HUES48 (cell line): ENCODE measurements around the gene KCNJ9.

Experiments
- H3K27ac ChIP-seq: one replicate; pipeline ENCODE4 v1.7.0; 2013; ENCODE audit warnings: low read depth, low read length, inconsistent platforms
- H3K27me3 ChIP-seq: 2 replicates; pipeline ENCODE4 v1.6.1; 2013; ENCODE audit warnings: mild to moderate bottlenecking, low read length; ENCODE audit not compliant: control insufficient read depth, insufficient read depth
- H3K36me3 ChIP-seq: 2 replicates; pipeline ENCODE4 v1.6.1; 2013; ENCODE audit warnings: low read length; ENCODE audit not compliant: control insufficient read depth, insufficient read depth
- H3K4me1 ChIP-seq: 2 replicates; pipeline ENCODE4 v1.6.1; 2013; ENCODE audit warnings: mild to moderate bottlenecking, low read length; ENCODE audit not compliant: control insufficient read depth, insufficient read depth
- H3K4me3 ChIP-seq: 2 replicates; pipeline ENCODE4 v1.5.1; 2013; ENCODE audit warnings: mild to moderate bottlenecking, low read depth, low read length
- H3K9ac ChIP-seq: 2 replicates; pipeline ENCODE4 v1.6.1; 2013; ENCODE audit warnings: mild to moderate bottlenecking, low read depth, low read length, moderate library complexity
- H3K9me3 ChIP-seq: 2 replicates; pipeline ENCODE4 v1.6.1; 2013; ENCODE audit warnings: low read length; ENCODE audit not compliant: control insufficient read depth, insufficient read depth

The KCNJ9 gene

DNA sequence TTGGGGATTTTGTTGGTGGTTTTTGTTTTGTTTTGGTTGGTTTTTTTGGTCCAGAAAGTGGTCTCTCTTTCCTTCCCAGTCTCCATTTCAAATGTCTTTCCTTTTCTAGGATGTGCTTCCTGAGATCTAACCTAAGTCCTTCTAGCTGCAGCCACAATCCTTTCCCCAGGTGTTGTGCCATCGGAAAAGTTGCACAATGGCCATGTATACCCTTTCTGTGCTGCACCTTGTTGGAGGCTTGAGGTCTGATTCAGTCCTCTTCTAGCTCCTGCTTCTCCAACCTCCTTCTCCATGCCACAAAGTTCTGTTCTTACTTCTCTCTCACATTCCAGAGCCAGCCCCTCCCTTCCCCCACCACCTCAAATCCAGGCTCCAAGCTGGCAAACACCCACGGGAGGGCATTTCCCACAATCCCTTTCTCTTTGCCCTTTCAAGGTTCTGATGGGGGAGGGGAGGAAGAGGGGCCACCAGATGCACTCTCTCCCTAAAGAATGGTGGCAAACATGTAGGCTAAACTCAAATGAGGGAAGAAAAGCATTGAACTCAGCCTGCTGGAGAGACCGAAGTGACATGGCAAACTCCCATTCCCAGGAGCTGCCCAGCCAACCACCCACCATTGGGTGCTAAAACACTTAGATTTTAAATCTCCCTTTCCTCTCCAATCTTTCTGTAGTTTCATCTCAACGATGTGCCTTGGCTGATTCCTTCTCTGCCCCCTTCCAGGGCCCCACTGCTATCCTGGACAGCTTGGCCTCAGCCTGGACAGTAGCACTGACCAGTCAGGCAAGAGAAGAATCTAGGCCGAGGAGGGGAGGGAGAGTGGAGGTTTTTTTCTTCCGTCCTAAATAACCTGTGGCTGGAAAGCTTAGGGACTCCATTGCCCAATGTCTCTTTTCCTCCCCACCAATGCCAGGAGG is 14.3 kb upstream of the KCNJ9 start:
- Histone ChIP-seq H3K4me1 (peaks cover 17% of the 10 kb centered on the region), H3K9ac (no peak overlapping the region), H3K27me3 (peaks cover 40% of the 10 kb centered on the region), H3K36me3 (no peaks in the 10 kb centered on the region), H3K9me3 (no peaks in the 10 kb centered on the region), H3K4me3 (no peak overlapping the region), H3K27ac (no peak overlapping the region)

GRCh38 chr1:160068225-160068624 is 13.1 kb upstream of the KCNJ9 start:
- Histone ChIP-seq H3K4me3 (no peak overlapping the region), H3K36me3 (no peaks in the 10 kb centered on the region), H3K27ac (no peak overlapping the region), H3K4me1 (peaks cover 12% of the 10 kb centered on the region), H3K27me3 (peaks cover 44% of the 10 kb centered on the region), H3K9ac (no peak overlapping the region), H3K9me3 (no peaks in the 10 kb centered on the region)

DNA sequence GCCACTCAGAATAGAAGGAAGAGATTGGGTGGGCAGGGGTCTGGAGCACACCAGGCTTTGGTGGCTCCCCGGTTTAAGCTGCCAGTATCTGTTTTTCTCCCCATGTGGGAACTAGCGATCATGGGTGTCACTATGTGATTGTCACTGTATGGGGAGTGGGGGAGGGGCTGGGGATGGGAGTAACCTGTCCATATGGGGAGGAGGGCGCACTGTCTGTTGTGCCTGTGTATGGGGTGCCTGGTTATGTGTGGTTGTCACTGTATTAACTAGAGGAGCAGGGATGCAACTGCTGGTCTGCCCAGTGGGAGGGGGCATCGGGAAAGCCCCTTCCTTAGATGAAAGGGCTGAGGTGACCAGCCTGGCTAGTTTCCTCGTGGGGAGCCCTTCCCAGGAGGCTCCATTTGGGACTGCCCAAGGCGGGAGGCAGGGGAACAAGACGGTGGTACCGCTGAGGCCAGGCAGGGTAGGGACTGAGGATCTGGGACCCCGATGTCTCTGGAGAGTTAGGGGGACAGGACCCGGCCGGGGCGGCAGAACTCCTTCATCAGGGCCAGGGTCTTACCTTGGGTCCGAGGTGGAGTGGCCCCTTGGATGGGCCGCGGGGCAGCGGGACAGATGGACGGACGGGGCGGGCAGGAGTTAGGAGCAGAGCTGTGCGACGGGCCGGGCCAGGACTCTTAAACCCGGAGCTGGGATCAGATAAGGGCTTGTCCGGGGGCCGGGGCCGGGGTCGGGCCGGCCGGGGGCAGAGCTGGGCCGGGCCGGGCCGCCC is 11.7 kb upstream of the KCNJ9 start, which contains the start of gene KCNJ10:
Gene KCNJ10 (minus strand): TSS at position 701 of the 772 bp plus-strand sequence. CDS start 27,628 bp downstream, outside the sequence.
- Histone ChIP-seq H3K9ac (no peak within 1 kb of the TSS), H3K27ac (no peak within 1 kb of the TSS), H3K4me3 (peak within 1 kb of the TSS; percentile 90)

GRCh38 chr1:160070243-160071163 is 10.8 kb upstream of the KCNJ9 start:
- peaks cover 12% of the 10 kb centered on the region for H3K4me1 ChIP-seq
- H3K36me3 ChIP-seq, result no peaks in the 10 kb centered on the region
- no peak overlapping the region for H3K9ac ChIP-seq
- H3K27me3 ChIP-seq, result peaks cover 48% of the 10 kb centered on the region
- H3K27ac ChIP-seq, result no peak overlapping the region
- H3K9me3 ChIP-seq, result no peaks in the 10 kb centered on the region
- H3K4me3 ChIP-seq, result peak overlapping the region; percentile 90

More for the DNA sequence above, 11.7 kb upstream of the KCNJ9 start, which contains the start of gene KCNJ10:
- Histone ChIP-seq H3K9me3 (no peaks in the 10 kb centered on the region), H3K27me3 (peaks cover 48% of the 10 kb centered on the region), H3K4me1 (peaks cover 12% of the 10 kb centered on the region), H3K36me3 (no peaks in the 10 kb centered on the region)

- Histone ChIP-seq H3K27me3 (peaks cover 48% of the 10 kb centered on the region), H3K4me1 (peaks cover 12% of the 10 kb centered on the region)
Measured at GRCh38 chr1:160071289-160071688, 10.0 kb upstream of the KCNJ9 start.

DNA sequence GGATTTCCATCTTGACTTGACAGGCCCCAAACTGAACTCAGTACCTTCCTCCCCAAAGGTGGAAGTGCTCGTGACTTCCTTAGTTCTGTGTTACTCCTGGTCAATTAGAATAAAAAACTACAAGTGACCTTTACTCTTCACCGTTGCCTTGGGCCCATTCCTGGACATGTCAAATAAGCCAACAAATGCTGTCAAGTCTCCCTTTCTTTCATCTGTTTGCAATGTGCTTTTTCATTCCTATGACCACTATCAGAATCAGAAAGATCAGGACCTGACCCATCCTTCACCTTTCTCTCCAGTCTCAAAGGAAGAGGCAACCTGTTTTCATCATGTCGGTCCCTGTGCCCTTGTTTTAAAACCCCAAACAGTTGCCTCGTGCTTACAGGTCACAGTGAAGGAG is 6.5 kb upstream of the KCNJ9 start:
- Histone ChIP-seq H3K27ac (no peak overlapping the region), H3K9me3 (no peaks in the 10 kb centered on the region), H3K9ac (no peak overlapping the region), H3K27me3 (peaks cover 30% of the 10 kb centered on the region), H3K4me3 (no peak overlapping the region), H3K4me1 (no peaks in the 10 kb centered on the region), H3K36me3 (no peaks in the 10 kb centered on the region)

More at GRCh38 chr1:160071289-160071688, 10.0 kb upstream of the KCNJ9 start:
- Histone ChIP-seq H3K9me3 (no peaks in the 10 kb centered on the region), H3K4me3 (no peak overlapping the region), H3K27ac (no peak overlapping the region), H3K9ac (no peak overlapping the region), H3K36me3 (no peaks in the 10 kb centered on the region)

DNA sequence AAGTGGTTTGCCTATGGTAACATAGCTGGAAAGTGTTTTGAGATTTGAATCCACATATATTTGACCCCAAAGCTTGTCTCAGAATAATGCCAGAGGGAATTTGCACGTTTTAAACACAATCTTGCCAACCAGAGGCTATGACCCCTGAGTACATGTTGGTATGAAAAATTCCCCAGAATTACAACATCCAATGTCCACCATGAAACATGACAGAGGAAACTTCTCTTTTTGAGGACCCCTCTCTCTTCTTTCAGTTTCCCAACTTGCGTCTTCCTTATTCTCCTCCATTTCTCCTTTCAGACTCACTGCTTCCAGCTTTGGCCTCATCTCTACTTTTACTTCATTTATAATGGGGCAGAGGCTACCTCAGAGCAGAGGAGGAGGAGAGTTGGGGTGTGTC is 5.5 kb upstream of the KCNJ9 start:
- no peak overlapping the region for H3K4me3 ChIP-seq
- no peak overlapping the region for H3K27ac ChIP-seq
- no peaks in the 10 kb centered on the region for H3K4me1 ChIP-seq
- H3K36me3 ChIP-seq, result no peaks in the 10 kb centered on the region
- no peaks in the 10 kb centered on the region for H3K9me3 ChIP-seq
- H3K9ac ChIP-seq, result no peak overlapping the region
- peaks cover 35% of the 10 kb centered on the region for H3K27me3 ChIP-seq

DNA sequence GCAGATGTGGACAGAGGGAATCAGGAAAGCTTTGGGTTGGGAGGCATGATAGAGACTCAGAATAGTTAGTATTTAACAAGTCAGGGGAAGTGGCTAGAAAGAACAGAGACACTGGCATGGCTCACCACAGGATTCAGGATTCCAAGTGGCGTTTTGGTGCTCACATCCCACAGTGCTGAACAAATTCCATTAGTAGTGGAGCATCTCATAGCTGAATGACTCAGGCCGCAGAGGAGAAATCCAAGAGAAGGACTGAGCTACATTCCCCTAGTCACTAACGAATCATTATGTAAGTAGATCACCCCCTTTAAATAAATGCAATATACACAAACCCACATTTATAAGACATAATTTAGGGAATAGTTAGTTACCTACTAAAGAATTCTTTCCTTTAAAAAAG is 5.0 kb upstream of the KCNJ9 start:
- Histone ChIP-seq H3K4me3 (no peak overlapping the region), H3K36me3 (no peaks in the 10 kb centered on the region), H3K9ac (no peak overlapping the region), H3K27ac (no peak overlapping the region), H3K27me3 (peaks cover 35% of the 10 kb centered on the region), H3K9me3 (no peaks in the 10 kb centered on the region), H3K4me1 (no peaks in the 10 kb centered on the region)

DNA sequence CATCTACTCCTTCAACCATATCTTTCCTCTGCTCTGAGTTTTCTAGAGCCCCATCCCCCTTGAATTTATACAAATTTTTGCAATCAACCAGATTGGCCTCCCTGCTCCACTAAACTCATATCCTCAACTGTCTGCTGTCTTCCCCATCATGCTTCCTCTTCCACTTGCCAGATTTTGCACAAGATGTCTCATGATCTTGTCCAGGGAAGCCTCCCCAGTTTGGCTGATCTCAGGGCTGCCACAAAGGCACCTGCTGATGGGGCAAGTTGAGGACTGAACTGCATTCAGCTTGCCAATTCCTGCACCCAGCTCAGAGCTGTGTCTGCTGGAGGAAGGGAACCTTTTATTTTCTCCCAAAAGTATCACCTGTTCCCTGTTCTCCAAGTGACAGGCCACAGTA is 3.9 kb upstream of the KCNJ9 start:
- Histone ChIP-seq H3K27ac (no peak overlapping the region), H3K4me3 (no peak overlapping the region), H3K9me3 (no peaks in the 10 kb centered on the region), H3K9ac (no peak overlapping the region), H3K36me3 (no peaks in the 10 kb centered on the region), H3K27me3 (peaks cover 37% of the 10 kb centered on the region), H3K4me1 (no peaks in the 10 kb centered on the region)

GRCh38 chr1:160078512-160079195 is 2.7 kb upstream of the KCNJ9 start:
- Histone ChIP-seq H3K27me3 (peaks cover 43% of the 10 kb centered on the region), H3K9me3 (no peaks in the 10 kb centered on the region), H3K4me1 (no peaks in the 10 kb centered on the region), H3K36me3 (no peaks in the 10 kb centered on the region), H3K9ac (no peak overlapping the region), H3K4me3 (no peak overlapping the region), H3K27ac (no peak overlapping the region)
